Measurements from ENCODE around the gene CLCA1.

The CLCA1 gene

GRCh38 chr1:86507935-86508582 lies 39.3 kb downstream of the CLCA1 start:
- no peak overlapping the region for H3K4me3 ChIP-seq (ENCODE audit: low read depth, low read length)
- peaks cover 7% of the 10 kb centered on the region for H3K4me1 ChIP-seq (ENCODE audit: control insufficient read depth, insufficient read depth, low read length)
- no peak overlapping the region for H3K9ac ChIP-seq (ENCODE audit: low read depth, low read length)
- H3K27me3 ChIP-seq (ENCODE audit: control insufficient read depth, insufficient read depth, low read length), result no peaks in the 10 kb centered on the region
- no peaks in the 10 kb centered on the region for H3K36me3 ChIP-seq (ENCODE audit: control insufficient read depth, insufficient read depth, low read length)
- no peaks in the 10 kb centered on the region for H3K9me3 ChIP-seq (ENCODE audit: control insufficient read depth, insufficient read depth, low read length)

GRCh38 chr1:86508583-86508969 lies 39.8 kb downstream of the CLCA1 start:
- Histone ChIP-seq H3K9ac (ENCODE audit: low read depth, low read length) (no peak overlapping the region), H3K36me3 (ENCODE audit: control insufficient read depth, insufficient read depth, low read length) (no peaks in the 10 kb centered on the region), H3K27me3 (ENCODE audit: control insufficient read depth, insufficient read depth, low read length) (no peaks in the 10 kb centered on the region), H3K9me3 (ENCODE audit: control insufficient read depth, insufficient read depth, low read length) (no peaks in the 10 kb centered on the region), H3K4me1 (ENCODE audit: control insufficient read depth, insufficient read depth, low read length) (peaks cover 4% of the 10 kb centered on the region), H3K4me3 (ENCODE audit: low read depth, low read length) (no peak overlapping the region)

- no peak overlapping the region for H3K9ac ChIP-seq (ENCODE audit: low read depth, low read length)
- H3K4me1 ChIP-seq (ENCODE audit: control insufficient read depth, insufficient read depth, low read length), result no peaks in the 10 kb centered on the region
- no peaks in the 10 kb centered on the region for H3K36me3 ChIP-seq (ENCODE audit: control insufficient read depth, insufficient read depth, low read length)
- H3K4me3 ChIP-seq (ENCODE audit: low read depth, low read length), result no peak overlapping the region
- no peaks in the 10 kb centered on the region for H3K9me3 ChIP-seq (ENCODE audit: control insufficient read depth, insufficient read depth, low read length)
- H3K27me3 ChIP-seq (ENCODE audit: control insufficient read depth, insufficient read depth, low read length), result no peaks in the 10 kb centered on the region
Observed at GRCh38 chr1:86515597-86515996, 46.9 kb downstream of the CLCA1 start.

- no peak overlapping the region for H3K9ac ChIP-seq (ENCODE audit: low read depth, low read length)
- H3K36me3 ChIP-seq (ENCODE audit: control insufficient read depth, insufficient read depth, low read length), result no peaks in the 10 kb centered on the region
- H3K4me3 ChIP-seq (ENCODE audit: low read depth, low read length), result no peak overlapping the region
- H3K4me1 ChIP-seq (ENCODE audit: control insufficient read depth, insufficient read depth, low read length), result no peaks in the 10 kb centered on the region
- H3K9me3 ChIP-seq (ENCODE audit: control insufficient read depth, insufficient read depth, low read length), result no peaks in the 10 kb centered on the region
- no peaks in the 10 kb centered on the region for H3K27me3 ChIP-seq (ENCODE audit: control insufficient read depth, insufficient read depth, low read length)
Observed at GRCh38 chr1:86516335-86516734, 47.6 kb downstream of the CLCA1 start.

- Histone ChIP-seq H3K9ac (ENCODE audit: low read depth, low read length) (no peak overlapping the region), H3K36me3 (ENCODE audit: control insufficient read depth, insufficient read depth, low read length) (no peaks in the 10 kb centered on the region), H3K27me3 (ENCODE audit: control insufficient read depth, insufficient read depth, low read length) (no peaks in the 10 kb centered on the region), H3K9me3 (ENCODE audit: control insufficient read depth, insufficient read depth, low read length) (no peaks in the 10 kb centered on the region), H3K4me3 (ENCODE audit: low read depth, low read length) (no peak overlapping the region), H3K4me1 (ENCODE audit: control insufficient read depth, insufficient read depth, low read length) (no peaks in the 10 kb centered on the region)
Observed at GRCh38 chr1:86517336-86517735, 48.6 kb downstream of the CLCA1 start.

- Histone ChIP-seq H3K36me3 (ENCODE audit: control insufficient read depth, insufficient read depth, low read length) (no peaks in the 10 kb centered on the region), H3K4me1 (ENCODE audit: control insufficient read depth, insufficient read depth, low read length) (no peaks in the 10 kb centered on the region), H3K9me3 (ENCODE audit: control insufficient read depth, insufficient read depth, low read length) (no peaks in the 10 kb centered on the region), H3K9ac (ENCODE audit: low read depth, low read length) (no peak overlapping the region), H3K4me3 (ENCODE audit: low read depth, low read length) (no peak overlapping the region), H3K27me3 (ENCODE audit: control insufficient read depth, insufficient read depth, low read length) (no peaks in the 10 kb centered on the region)
Observed at GRCh38 chr1:86520789-86521521, 52.2 kb downstream of the CLCA1 start.

- Histone ChIP-seq H3K4me1 (ENCODE audit: control insufficient read depth, insufficient read depth, low read length) (no peaks in the 10 kb centered on the region), H3K9ac (ENCODE audit: low read depth, low read length) (no peak overlapping the region), H3K36me3 (ENCODE audit: control insufficient read depth, insufficient read depth, low read length) (no peaks in the 10 kb centered on the region), H3K27me3 (ENCODE audit: control insufficient read depth, insufficient read depth, low read length) (no peaks in the 10 kb centered on the region), H3K9me3 (ENCODE audit: control insufficient read depth, insufficient read depth, low read length) (no peaks in the 10 kb centered on the region), H3K4me3 (ENCODE audit: low read depth, low read length) (no peak overlapping the region)
Observed at GRCh38 chr1:86521522-86521891, 52.8 kb downstream of the CLCA1 start.

GRCh38 chr1:86522240-86522639 lies 53.5 kb downstream of the CLCA1 start:
- H3K9me3 ChIP-seq (ENCODE audit: control insufficient read depth, insufficient read depth, low read length), result no peaks in the 10 kb centered on the region
- H3K36me3 ChIP-seq (ENCODE audit: control insufficient read depth, insufficient read depth, low read length), result no peaks in the 10 kb centered on the region
- no peaks in the 10 kb centered on the region for H3K4me1 ChIP-seq (ENCODE audit: control insufficient read depth, insufficient read depth, low read length)
- no peaks in the 10 kb centered on the region for H3K27me3 ChIP-seq (ENCODE audit: control insufficient read depth, insufficient read depth, low read length)
- H3K4me3 ChIP-seq (ENCODE audit: low read depth, low read length), result no peak overlapping the region
- H3K9ac ChIP-seq (ENCODE audit: low read depth, low read length), result no peak overlapping the region

GRCh38 chr1:86523670-86524354 lies 55.1 kb downstream of the CLCA1 start:
- H3K27me3 ChIP-seq (ENCODE audit: control insufficient read depth, insufficient read depth, low read length), result no peaks in the 10 kb centered on the region

GRCh38 chr1:86527306-86527705 lies 58.6 kb downstream of the CLCA1 start:
- H3K9me3 ChIP-seq (ENCODE audit: control insufficient read depth, insufficient read depth, low read length), result no peaks in the 10 kb centered on the region

More at GRCh38 chr1:86523670-86524354, 55.1 kb downstream of the CLCA1 start:
- Histone ChIP-seq H3K4me3 (ENCODE audit: low read depth, low read length) (no peak overlapping the region), H3K4me1 (ENCODE audit: control insufficient read depth, insufficient read depth, low read length) (no peaks in the 10 kb centered on the region), H3K9me3 (ENCODE audit: control insufficient read depth, insufficient read depth, low read length) (no peaks in the 10 kb centered on the region), H3K36me3 (ENCODE audit: control insufficient read depth, insufficient read depth, low read length) (no peaks in the 10 kb centered on the region), H3K9ac (ENCODE audit: low read depth, low read length) (no peak overlapping the region)

GRCh38 chr1:86530211-86530845 lies 61.6 kb downstream of the CLCA1 start:
- no peaks in the 10 kb centered on the region for H3K9me3 ChIP-seq (ENCODE audit: control insufficient read depth, insufficient read depth, low read length)
- no peaks in the 10 kb centered on the region for H3K4me1 ChIP-seq (ENCODE audit: control insufficient read depth, insufficient read depth, low read length)
- H3K9ac ChIP-seq (ENCODE audit: low read depth, low read length), result no peak overlapping the region
- H3K27me3 ChIP-seq (ENCODE audit: control insufficient read depth, insufficient read depth, low read length), result no peaks in the 10 kb centered on the region
- no peaks in the 10 kb centered on the region for H3K36me3 ChIP-seq (ENCODE audit: control insufficient read depth, insufficient read depth, low read length)
- no peak overlapping the region for H3K4me3 ChIP-seq (ENCODE audit: low read depth, low read length)

More at GRCh38 chr1:86527306-86527705, 58.6 kb downstream of the CLCA1 start:
- Histone ChIP-seq H3K36me3 (ENCODE audit: control insufficient read depth, insufficient read depth, low read length) (no peaks in the 10 kb centered on the region), H3K4me3 (ENCODE audit: low read depth, low read length) (no peak overlapping the region), H3K4me1 (ENCODE audit: control insufficient read depth, insufficient read depth, low read length) (no peaks in the 10 kb centered on the region), H3K9ac (ENCODE audit: low read depth, low read length) (no peak overlapping the region), H3K27me3 (ENCODE audit: control insufficient read depth, insufficient read depth, low read length) (no peaks in the 10 kb centered on the region)
